Muscle of leg (tissue), 11 donors: Measurements from ENCODE around the gene TWNK. TPM values are rescaled to one million over a fixed set of nuclear protein-coding genes. Genes with fewer than 3 reads are reported as not detected.

Source experiments
- DNase-seq: peaks from one replicate; pipeline ENCODE4 v3.0.0; 2013
- H3K27ac ChIP-seq: one replicate; pipeline ENCODE4 v1.5.1; 2013; ENCODE audit warnings: mild to moderate bottlenecking, low read length, control low read depth
- H3K27me3 ChIP-seq: one replicate; pipeline ENCODE4 v1.6.1; 2013; ENCODE audit warnings: low read length; ENCODE audit not compliant: control insufficient read depth, insufficient read depth
- H3K36me3 ChIP-seq: one replicate; pipeline ENCODE4 v1.6.1; 2013; ENCODE audit warnings: low read length; ENCODE audit not compliant: control insufficient read depth, insufficient read depth
- H3K4me1 ChIP-seq: one replicate; pipeline ENCODE4 v1.6.1; 2013; ENCODE audit warnings: low read length; ENCODE audit not compliant: control insufficient read depth, insufficient read depth
- H3K4me3 ChIP-seq: one replicate; pipeline ENCODE4 v1.5.1; 2013; ENCODE audit warnings: low read length, control low read depth
- H3K9me3 ChIP-seq: replicated peaks from 2 replicates; pipeline ENCODE4 v1.6.1; 2013; ENCODE audit warnings: low read depth, low read length; ENCODE audit not compliant: control insufficient read depth
- WGBS: methylation state at CpG from one replicate; pipeline ENCODE4 v1.1.5; 2013; ENCODE audit warnings: missing lambda C conversion rate; ENCODE audit not compliant: insufficient coverage; 5-methylcytosine and 5-hydroxymethylcytosine counted together
- polyA plus RNA-seq, 8 donors: library from polyadenylated mRNA; unstranded; fragments of 120-200 nt; gene quantifications; one replicate each; pipeline versions ENCODE4 v1.2.1 to v1.2.3, GENCODE V29; 2013; ENCODE audit warnings: inconsistent platforms in 1 of 8, low replicate concordance in 1 of 8; ENCODE audit not compliant: insufficient read length in 8 of 8, insufficient read depth in 1 of 8
- total RNA-seq: library from RNA; stranded (reverse); fragments of 120-200 nt; gene quantifications from one replicate; pipeline ENCODE4 v1.2.4, GENCODE V29; 2013

Gene TWNK
- total and polyA plus RNA-seq, 9 donors, result 5.9 to 12.0 (median 9.6) TPM

- Histone ChIP-seq H3K9me3 (no peaks in the 10 kb centered on the region), H3K4me3 (no peak overlapping the region), H3K36me3 (peaks cover 54% of the 10 kb centered on the region), H3K4me1 (peaks cover 79% of the 10 kb centered on the region), H3K27me3 (no peaks in the 10 kb centered on the region), H3K27ac (peak overlapping the region; percentile 98)
- DNase-seq, result no peak
- 84% methylated on average over 9 of the region's 11 CpGs for WGBS
Measured at GRCh38 chr10:101002456-101002855, 15.1 kb downstream of the TWNK start.

- Histone ChIP-seq H3K27ac (no peak overlapping the region), H3K4me3 (no peak overlapping the region), H3K4me1 (peaks cover 77% of the 10 kb centered on the region), H3K27me3 (no peaks in the 10 kb centered on the region), H3K9me3 (no peaks in the 10 kb centered on the region), H3K36me3 (peaks cover 56% of the 10 kb centered on the region)
- no peak for DNase-seq
- WGBS, result 85% methylated on average over 17 of the region's 18 CpGs
Measured at GRCh38 chr10:101003639-101004206, 16.4 kb downstream of the TWNK start.

GRCh38 chr10:101005361-101005760 is 18.0 kb downstream of the TWNK start:
- 84% methylated on average over 19 of the region's 23 CpGs for WGBS
- H3K4me3 ChIP-seq, result no peak overlapping the region
- H3K27me3 ChIP-seq, result no peaks in the 10 kb centered on the region
- no peak for DNase-seq
- peak overlapping the region; percentile 81 for H3K27ac ChIP-seq
- peaks cover 79% of the 10 kb centered on the region for H3K4me1 ChIP-seq
- no peaks in the 10 kb centered on the region for H3K9me3 ChIP-seq
- H3K36me3 ChIP-seq, result peaks cover 56% of the 10 kb centered on the region

GRCh38 chr10:101005869-101006567 is 18.7 kb downstream of the TWNK start:
- H3K27me3 ChIP-seq, result no peaks in the 10 kb centered on the region
- WGBS, result 64% methylated on average over 1 of the region's 4 CpGs
- H3K4me3 ChIP-seq, result no peak overlapping the region
- H3K36me3 ChIP-seq, result peaks cover 56% of the 10 kb centered on the region
- DNase-seq, result no peak
- no peaks in the 10 kb centered on the region for H3K9me3 ChIP-seq
- H3K27ac ChIP-seq, result peak overlapping the region; percentile 81
- H3K4me1 ChIP-seq, result peaks cover 73% of the 10 kb centered on the region

GRCh38 chr10:101006593-101007098 is 19.3 kb downstream of the TWNK start:
- Histone ChIP-seq H3K9me3 (no peaks in the 10 kb centered on the region), H3K36me3 (peaks cover 56% of the 10 kb centered on the region), H3K27ac (peak overlapping the region; percentile 81), H3K4me1 (peaks cover 68% of the 10 kb centered on the region), H3K27me3 (no peaks in the 10 kb centered on the region), H3K4me3 (no peak overlapping the region)
- peak; percentile 83 for DNase-seq
- WGBS, result 31% methylated on average over 33 of the region's 33 CpGs

- H3K4me1 ChIP-seq, result peaks cover 68% of the 10 kb centered on the region
- H3K9me3 ChIP-seq, result no peaks in the 10 kb centered on the region
- WGBS, result 40% methylated on average over 7 of the region's 11 CpGs
- no peak overlapping the region for H3K4me3 ChIP-seq
- H3K36me3 ChIP-seq, result peaks cover 54% of the 10 kb centered on the region
- peak; percentile 69 for DNase-seq
- H3K27me3 ChIP-seq, result no peaks in the 10 kb centered on the region
- H3K27ac ChIP-seq, result peak overlapping the region; percentile 81
Measured at GRCh38 chr10:101007099-101007711, 19.9 kb downstream of the TWNK start.

- Histone ChIP-seq H3K27me3 (no peaks in the 10 kb centered on the region), H3K9me3 (no peaks in the 10 kb centered on the region), H3K4me1 (peaks cover 68% of the 10 kb centered on the region), H3K4me3 (no peak overlapping the region), H3K36me3 (peaks cover 44% of the 10 kb centered on the region), H3K27ac (no peak overlapping the region)
- DNase-seq, result no peak
- 52% methylated on average over 9 of the region's 13 CpGs for WGBS
Measured at GRCh38 chr10:101007915-101008822, 20.8 kb downstream of the TWNK start.

GRCh38 chr10:101008823-101009423 is 21.6 kb downstream of the TWNK start:
- Histone ChIP-seq H3K9me3 (no peaks in the 10 kb centered on the region), H3K4me1 (peaks cover 66% of the 10 kb centered on the region), H3K27ac (no peak overlapping the region), H3K4me3 (no peak overlapping the region), H3K27me3 (no peaks in the 10 kb centered on the region), H3K36me3 (peaks cover 37% of the 10 kb centered on the region)
- no peak for DNase-seq
- 77% methylated on average over 4 of the region's 6 CpGs for WGBS

- no peak for DNase-seq
- H3K4me1 ChIP-seq, result peaks cover 61% of the 10 kb centered on the region
- H3K4me3 ChIP-seq, result no peak overlapping the region
- WGBS, result 92% methylated on average over 13 of the region's 22 CpGs
- H3K36me3 ChIP-seq, result peaks cover 23% of the 10 kb centered on the region
- no peak overlapping the region for H3K27ac ChIP-seq
- H3K9me3 ChIP-seq, result no peaks in the 10 kb centered on the region
- no peaks in the 10 kb centered on the region for H3K27me3 ChIP-seq
Measured at GRCh38 chr10:101010329-101010728, 23.0 kb downstream of the TWNK start.
